Measurements from ENCODE around the gene GPR6. TPM values are rescaled to one million over a fixed set of nuclear protein-coding genes. Genes with fewer than 3 reads are reported as not detected.

GPR6 gene
- total and polyA plus RNA-seq, 8 donors, result 0.09 to 0.21 (median 0.12) TPM; not detected in 5

GRCh38 chr6:110013386-110013785 is 35.3 kb downstream of the GPR6 start:
- TF ChIP-seq CTCF (IDR thresholded peaks at IDR 0.05), result no peak
- WGBS, 2 donors, result 69 to 73% methylated on average over 6 of the region's 6 CpGs
- Histone ChIP-seq H3K4me1 (no peaks in the 10 kb centered on the region), H3K4me3 (no peak overlapping the region), H3K27ac (no peak overlapping the region), H3K36me3 (no peaks in the 10 kb centered on the region), H3K9me3 (no peaks in the 10 kb centered on the region), H3K27me3 (no peaks in the 10 kb centered on the region)
- no peak for DNase-seq
- no peak for FAIRE-seq
- intact Hi-C loops (cut with DNase I), result no loop called here
- ATAC-seq, result no peak

- no peak for FAIRE-seq
- intact Hi-C loops (cut with DNase I), result no loop called here
- Histone ChIP-seq H3K4me1 (no peaks in the 10 kb centered on the region), H3K27ac (no peak overlapping the region), H3K27me3 (no peaks in the 10 kb centered on the region), H3K9me3 (no peaks in the 10 kb centered on the region), H3K4me3 (no peak overlapping the region), H3K36me3 (no peaks in the 10 kb centered on the region)
- WGBS, 2 donors, result 66 to 76% methylated on average over 9 of the region's 9 CpGs
- DNase-seq, result no peak
- ATAC-seq, result no peak
- TF ChIP-seq CTCF (IDR thresholded peaks at IDR 0.05), result no peak
Measured at GRCh38 chr6:110015206-110015605, 37.1 kb downstream of the GPR6 start.

- FAIRE-seq (no peak), DNase-seq (no peak), ATAC-seq (no peak)
- no peak overlapping the region for H3K27ac ChIP-seq
- WGBS, 2 donors, result 63 to 71% methylated on average over 6 of the region's 6 CpGs
- H3K27me3 ChIP-seq, result no peaks in the 10 kb centered on the region
- H3K4me1 ChIP-seq, result no peaks in the 10 kb centered on the region
- intact Hi-C loops (cut with DNase I), result no loop called here
- H3K36me3 ChIP-seq, result no peaks in the 10 kb centered on the region
- no peak for TF ChIP-seq CTCF (IDR thresholded peaks at IDR 0.05)
- no peaks in the 10 kb centered on the region for H3K9me3 ChIP-seq
- no peak overlapping the region for H3K4me3 ChIP-seq
Measured at GRCh38 chr6:110017306-110017705, 39.2 kb downstream of the GPR6 start.

- Histone ChIP-seq H3K27me3 (no peaks in the 10 kb centered on the region), H3K4me3 (no peak overlapping the region), H3K4me1 (no peaks in the 10 kb centered on the region), H3K36me3 (no peaks in the 10 kb centered on the region), H3K27ac (no peak overlapping the region), H3K9me3 (no peaks in the 10 kb centered on the region)
- no peak for TF ChIP-seq CTCF (IDR thresholded peaks at IDR 0.05)
- 46 to 58% methylated on average over 7 of the region's 7 CpGs for WGBS, 2 donors
- intact Hi-C loops (cut with DNase I), result no loop called here
- DNase-seq (no peak), FAIRE-seq (no peak), ATAC-seq (no peak)
Measured at GRCh38 chr6:110017946-110018345, 39.8 kb downstream of the GPR6 start.

GRCh38 chr6:110018486-110018885 is 40.4 kb downstream of the GPR6 start:
- Histone ChIP-seq H3K9me3 (no peaks in the 10 kb centered on the region), H3K27me3 (no peaks in the 10 kb centered on the region), H3K4me3 (no peak overlapping the region), H3K27ac (no peak overlapping the region), H3K4me1 (no peaks in the 10 kb centered on the region), H3K36me3 (no peaks in the 10 kb centered on the region)
- DNase-seq (no peak), ATAC-seq (no peak), FAIRE-seq (no peak)
- TF ChIP-seq CTCF (IDR thresholded peaks at IDR 0.05), result no peak
- 58 to 70% methylated on average over 5 of the region's 5 CpGs for WGBS, 2 donors
- intact Hi-C loops (cut with DNase I), result no loop called here

Data from pancreas (tissue), 10 donors.